K562 (cell line): ENCODE data around the gene BSDC1. TPM values are rescaled to one million over a fixed set of nuclear protein-coding genes. Genes with fewer than 3 reads are reported as not detected.

Experiments
- ARNT ChIP-seq, 2 experiments: fragments of 450-650 bp; IDR thresholded peaks; 2 replicates each; pipeline ENCODE4 v1.6.1; 2016; ENCODE audit warnings: mild to moderate bottlenecking in 1 of 2
- FOXA3 ChIP-seq, 2 experiments: fragments of 450-650 bp in 1 of 2; sonication (generic) in 1 of 2; formaldehyde crosslinking; IDR thresholded peaks in 1 of 2; conservative IDR thresholded peaks in 1 of 2; 2 replicates each; pipeline versions ENCODE4 v1.4.0 to v1.8.0; 2020 to 2022; ENCODE audit warnings: mild to moderate bottlenecking in 2 of 2, missing genetic modification reagents in 1 of 2
- HNRNPK ChIP-seq: fragments of 200-400 bp; formaldehyde crosslinking; IDR thresholded peaks from one replicate; pipeline ENCODE4 v1.6.1; 2018; ENCODE audit warnings: mild to moderate bottlenecking, low read depth, low read length; ENCODE audit not compliant: poor library complexity, severe bottlenecking
- HNRNPUL1 ChIP-seq: fragments of 200-400 bp; formaldehyde crosslinking; IDR thresholded peaks from 2 replicates; pipeline ENCODE4 v1.6.1; 2017; ENCODE audit warnings: low read length
- KLF16 ChIP-seq: IDR thresholded peaks from 2 replicates; pipeline ENCODE4 v1.6.1; 2016; ENCODE audit warnings: antibody characterized with exemption
- RBM39 ChIP-seq: fragments of 200-400 bp; formaldehyde crosslinking; optimal IDR thresholded peaks from 2 replicates; pipeline ENCODE3; 2018; ENCODE audit warnings: low read depth, low read length
- STAT5B ChIP-seq: fragments of 250-450 bp; sonication (Bioruptor Pico); IDR thresholded peaks from 2 replicates; pipeline ENCODE4 v1.8.0; 2021; ENCODE audit warnings: mild to moderate bottlenecking, inconsistent platforms
- TEAD4 ChIP-seq, 2 experiments: sonication (generic) in 1 of 2; formaldehyde crosslinking in 1 of 2; IDR thresholded peaks; 2 replicates each; pipeline versions ENCODE4 v1.6.1 to v1.8.0; 2012 to 2022; ENCODE audit warnings: borderline replicate concordance in 1 of 2, inconsistent platforms in 1 of 2, low read length in 1 of 2, mild to moderate bottlenecking in 1 of 2, missing genetic modification reagents in 1 of 2
- polyA plus RNA-seq, 8 experiments: library from polyadenylated mRNA; depleted of rRNA in 4 of 8; stranded (reverse) in 5 of 8; unstranded in 3 of 8; fragments of >200 nt; fragmentation: Nextera tagmentation in 2 of 8; fragmentation: Illumina TruSeq in 1 of 8; extraction: Ambion mirVana in 2 of 8; extraction: Trizol in 1 of 8; gene quantifications; 2 replicates each; pipeline versions ENCODE4 v1.2.1 to v1.2.3, GENCODE V29; 2011 to 2014; ENCODE audit warnings: inconsistent platforms in 1 of 8, missing spikeins in 1 of 8
- total RNA-seq, 7 experiments: library from RNA; depleted of rRNA in 6 of 7; stranded (reverse); fragments of >200 nt in 6 of 7; fragmentation: Illumina TruSeq in 2 of 7; extraction: Trizol in 2 of 7; gene quantifications; 2 replicates each; pipeline versions ENCODE4 v1.2.1 to v1.2.3, GENCODE V29; 2011 to 2021; ENCODE audit warnings: low replicate concordance in 1 of 7
- TF ChIP-seq, protein P1 (sequence below): fragments of 450-650 bp; IDR thresholded peaks from 2 replicates; pipeline ENCODE4 v1.7.0; 2016; ENCODE audit warnings: borderline replicate concordance
- TF ChIP-seq, protein P2 (sequence below): fragments of 250-450 bp; sonication (Bioruptor Pico); IDR thresholded peaks from 2 replicates; pipeline ENCODE4 v1.5.0; 2022; ENCODE audit warnings: mild to moderate bottlenecking
- TF ChIP-seq, protein P3 (sequence below): sonication (generic); formaldehyde crosslinking; IDR thresholded peaks from 2 replicates; pipeline ENCODE4 v1.8.0; 2022; ENCODE audit warnings: mild to moderate bottlenecking, missing genetic modification reagents
- TF ChIP-seq, protein P4 (sequence below): fragments of 450-650 bp; formaldehyde crosslinking; IDR thresholded peaks from 2 replicates; pipeline ENCODE4 v1.4.0; 2020; ENCODE audit warnings: mild to moderate bottlenecking
- TF ChIP-seq, protein P5 (sequence below): fragments of 200-800 bp; sonication (Bioruptor generic); IDR thresholded peaks from 2 replicates; pipeline ENCODE4 v1.6.1; 2016; ENCODE audit warnings: missing genetic modification characterization, missing compliant biosample characterization

BSDC1 gene
- total and polyA plus RNA-seq, 9 of the 15 experiments (the other 6 are each of a cell fraction or from before 2014, with no cell fraction given) = 10.2 to 96.8 (median 73.1) TPM

DNA sequence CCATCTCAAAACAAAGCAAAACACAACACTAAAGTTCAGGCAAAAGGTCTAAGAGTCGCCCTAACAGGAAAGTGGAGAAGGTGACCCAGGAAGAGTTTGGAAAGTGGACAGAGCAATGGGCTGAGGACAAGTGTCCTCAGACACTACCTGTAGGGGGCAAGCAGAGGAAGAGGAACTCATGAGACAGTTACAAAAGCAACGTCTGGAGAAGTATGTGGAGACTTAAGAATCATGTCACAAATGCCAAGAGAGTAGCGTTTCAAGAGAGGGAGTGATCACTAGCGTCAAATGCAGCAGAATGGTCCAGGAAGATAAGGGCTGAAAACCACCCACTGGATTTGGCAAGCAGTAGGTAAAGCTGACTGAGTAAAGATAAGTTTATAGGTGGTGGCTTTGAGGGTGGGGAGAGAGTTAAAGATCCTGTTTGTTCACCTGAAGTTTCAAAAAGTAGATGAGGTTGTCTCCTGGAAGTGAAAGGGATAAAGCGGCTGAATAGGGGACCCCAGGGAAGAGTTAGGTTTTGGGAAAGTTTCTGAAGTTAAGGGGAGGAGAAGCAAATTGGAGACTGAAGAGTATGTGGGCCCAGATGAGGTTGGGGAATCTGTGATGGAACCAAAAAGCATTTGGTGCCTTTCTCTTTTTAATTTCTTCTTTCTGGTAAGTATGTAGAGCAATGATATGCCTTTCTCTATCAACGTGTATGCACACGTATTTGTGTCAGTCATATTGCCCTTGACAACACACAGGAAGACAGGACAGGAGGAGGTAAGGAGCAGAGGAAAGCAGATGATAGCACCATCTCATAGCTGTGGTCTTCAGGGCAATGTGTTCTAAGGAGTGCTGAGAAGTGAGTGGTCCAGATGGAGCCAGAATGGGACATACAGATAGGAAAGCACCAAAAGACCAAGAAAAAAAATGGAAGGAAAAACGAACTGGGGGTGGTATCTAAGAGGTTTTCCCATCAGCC lies 3.1 kb downstream of the BSDC1 start (continued):
- peak; percentile 98 for TF ChIP-seq TEAD4 (IDR thresholded peaks at IDR 0.05; ENCODE audit: low read length)
- TF ChIP-seq TEAD4 (CRISPR knock-in tag; IDR thresholded peaks at IDR 0.05; ENCODE audit: borderline replicate concordance) = no peak
- no peak for TF ChIP-seq HNRNPUL1
- TF ChIP-seq, protein P1, sequence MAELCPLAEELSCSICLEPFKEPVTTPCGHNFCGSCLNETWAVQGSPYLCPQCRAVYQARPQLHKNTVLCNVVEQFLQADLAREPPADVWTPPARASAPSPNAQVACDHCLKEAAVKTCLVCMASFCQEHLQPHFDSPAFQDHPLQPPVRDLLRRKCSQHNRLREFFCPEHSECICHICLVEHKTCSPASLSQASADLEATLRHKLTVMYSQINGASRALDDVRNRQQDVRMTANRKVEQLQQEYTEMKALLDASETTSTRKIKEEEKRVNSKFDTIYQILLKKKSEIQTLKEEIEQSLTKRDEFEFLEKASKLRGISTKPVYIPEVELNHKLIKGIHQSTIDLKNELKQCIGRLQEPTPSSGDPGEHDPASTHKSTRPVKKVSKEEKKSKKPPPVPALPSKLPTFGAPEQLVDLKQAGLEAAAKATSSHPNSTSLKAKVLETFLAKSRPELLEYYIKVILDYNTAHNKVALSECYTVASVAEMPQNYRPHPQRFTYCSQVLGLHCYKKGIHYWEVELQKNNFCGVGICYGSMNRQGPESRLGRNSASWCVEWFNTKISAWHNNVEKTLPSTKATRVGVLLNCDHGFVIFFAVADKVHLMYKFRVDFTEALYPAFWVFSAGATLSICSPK = peak; percentile 82; the same call in 1 of the 2 replicates
- TF ChIP-seq RBM39 = no peak
- no peak for TF ChIP-seq STAT5B (CRISPR knock-in tag)
- TF ChIP-seq, protein P2, sequence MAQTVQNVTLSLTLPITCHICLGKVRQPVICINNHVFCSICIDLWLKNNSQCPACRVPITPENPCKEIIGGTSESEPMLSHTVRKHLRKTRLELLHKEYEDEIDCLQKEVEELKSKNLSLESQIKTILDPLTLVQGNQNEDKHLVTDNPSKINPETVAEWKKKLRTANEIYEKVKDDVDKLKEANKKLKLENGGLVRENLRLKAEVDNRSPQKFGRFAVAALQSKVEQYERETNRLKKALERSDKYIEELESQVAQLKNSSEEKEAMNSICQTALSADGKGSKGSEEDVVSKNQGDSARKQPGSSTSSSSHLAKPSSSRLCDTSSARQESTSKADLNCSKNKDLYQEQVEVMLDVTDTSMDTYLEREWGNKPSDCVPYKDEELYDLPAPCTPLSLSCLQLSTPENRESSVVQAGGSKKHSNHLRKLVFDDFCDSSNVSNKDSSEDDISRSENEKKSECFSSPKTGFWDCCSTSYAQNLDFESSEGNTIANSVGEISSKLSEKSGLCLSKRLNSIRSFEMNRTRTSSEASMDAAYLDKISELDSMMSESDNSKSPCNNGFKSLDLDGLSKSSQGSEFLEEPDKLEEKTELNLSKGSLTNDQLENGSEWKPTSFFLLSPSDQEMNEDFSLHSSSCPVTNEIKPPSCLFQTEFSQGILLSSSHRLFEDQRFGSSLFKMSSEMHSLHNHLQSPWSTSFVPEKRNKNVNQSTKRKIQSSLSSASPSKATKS (CRISPR knock-in tag) = no peak
- TF ChIP-seq HNRNPK = no peak
- TF ChIP-seq, protein P3, sequence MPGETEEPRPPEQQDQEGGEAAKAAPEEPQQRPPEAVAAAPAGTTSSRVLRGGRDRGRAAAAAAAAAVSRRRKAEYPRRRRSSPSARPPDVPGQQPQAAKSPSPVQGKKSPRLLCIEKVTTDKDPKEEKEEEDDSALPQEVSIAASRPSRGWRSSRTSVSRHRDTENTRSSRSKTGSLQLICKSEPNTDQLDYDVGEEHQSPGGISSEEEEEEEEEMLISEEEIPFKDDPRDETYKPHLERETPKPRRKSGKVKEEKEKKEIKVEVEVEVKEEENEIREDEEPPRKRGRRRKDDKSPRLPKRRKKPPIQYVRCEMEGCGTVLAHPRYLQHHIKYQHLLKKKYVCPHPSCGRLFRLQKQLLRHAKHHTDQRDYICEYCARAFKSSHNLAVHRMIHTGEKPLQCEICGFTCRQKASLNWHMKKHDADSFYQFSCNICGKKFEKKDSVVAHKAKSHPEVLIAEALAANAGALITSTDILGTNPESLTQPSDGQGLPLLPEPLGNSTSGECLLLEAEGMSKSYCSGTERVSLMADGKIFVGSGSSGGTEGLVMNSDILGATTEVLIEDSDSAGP (CRISPR knock-in tag) = no peak
- peak; percentile 98 for TF ChIP-seq KLF16
- TF ChIP-seq FOXA3 (CRISPR knock-in tag; conservative IDR thresholded peaks at IDR 0.05 in 1 of 2, IDR thresholded peaks at IDR 0.05 in 1 of 2) = peak; percentile 39 to 80; a peak in 3 of 4 replicates
- TF ChIP-seq, protein P4, sequence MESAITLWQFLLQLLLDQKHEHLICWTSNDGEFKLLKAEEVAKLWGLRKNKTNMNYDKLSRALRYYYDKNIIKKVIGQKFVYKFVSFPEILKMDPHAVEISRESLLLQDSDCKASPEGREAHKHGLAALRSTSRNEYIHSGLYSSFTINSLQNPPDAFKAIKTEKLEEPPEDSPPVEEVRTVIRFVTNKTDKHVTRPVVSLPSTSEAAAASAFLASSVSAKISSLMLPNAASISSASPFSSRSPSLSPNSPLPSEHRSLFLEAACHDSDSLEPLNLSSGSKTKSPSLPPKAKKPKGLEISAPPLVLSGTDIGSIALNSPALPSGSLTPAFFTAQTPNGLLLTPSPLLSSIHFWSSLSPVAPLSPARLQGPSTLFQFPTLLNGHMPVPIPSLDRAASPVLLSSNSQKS = no peak
- peak; percentile 97 to 98 for TF ChIP-seq ARNT (IDR thresholded peaks at IDR 0.05)
- TF ChIP-seq, protein P5, sequence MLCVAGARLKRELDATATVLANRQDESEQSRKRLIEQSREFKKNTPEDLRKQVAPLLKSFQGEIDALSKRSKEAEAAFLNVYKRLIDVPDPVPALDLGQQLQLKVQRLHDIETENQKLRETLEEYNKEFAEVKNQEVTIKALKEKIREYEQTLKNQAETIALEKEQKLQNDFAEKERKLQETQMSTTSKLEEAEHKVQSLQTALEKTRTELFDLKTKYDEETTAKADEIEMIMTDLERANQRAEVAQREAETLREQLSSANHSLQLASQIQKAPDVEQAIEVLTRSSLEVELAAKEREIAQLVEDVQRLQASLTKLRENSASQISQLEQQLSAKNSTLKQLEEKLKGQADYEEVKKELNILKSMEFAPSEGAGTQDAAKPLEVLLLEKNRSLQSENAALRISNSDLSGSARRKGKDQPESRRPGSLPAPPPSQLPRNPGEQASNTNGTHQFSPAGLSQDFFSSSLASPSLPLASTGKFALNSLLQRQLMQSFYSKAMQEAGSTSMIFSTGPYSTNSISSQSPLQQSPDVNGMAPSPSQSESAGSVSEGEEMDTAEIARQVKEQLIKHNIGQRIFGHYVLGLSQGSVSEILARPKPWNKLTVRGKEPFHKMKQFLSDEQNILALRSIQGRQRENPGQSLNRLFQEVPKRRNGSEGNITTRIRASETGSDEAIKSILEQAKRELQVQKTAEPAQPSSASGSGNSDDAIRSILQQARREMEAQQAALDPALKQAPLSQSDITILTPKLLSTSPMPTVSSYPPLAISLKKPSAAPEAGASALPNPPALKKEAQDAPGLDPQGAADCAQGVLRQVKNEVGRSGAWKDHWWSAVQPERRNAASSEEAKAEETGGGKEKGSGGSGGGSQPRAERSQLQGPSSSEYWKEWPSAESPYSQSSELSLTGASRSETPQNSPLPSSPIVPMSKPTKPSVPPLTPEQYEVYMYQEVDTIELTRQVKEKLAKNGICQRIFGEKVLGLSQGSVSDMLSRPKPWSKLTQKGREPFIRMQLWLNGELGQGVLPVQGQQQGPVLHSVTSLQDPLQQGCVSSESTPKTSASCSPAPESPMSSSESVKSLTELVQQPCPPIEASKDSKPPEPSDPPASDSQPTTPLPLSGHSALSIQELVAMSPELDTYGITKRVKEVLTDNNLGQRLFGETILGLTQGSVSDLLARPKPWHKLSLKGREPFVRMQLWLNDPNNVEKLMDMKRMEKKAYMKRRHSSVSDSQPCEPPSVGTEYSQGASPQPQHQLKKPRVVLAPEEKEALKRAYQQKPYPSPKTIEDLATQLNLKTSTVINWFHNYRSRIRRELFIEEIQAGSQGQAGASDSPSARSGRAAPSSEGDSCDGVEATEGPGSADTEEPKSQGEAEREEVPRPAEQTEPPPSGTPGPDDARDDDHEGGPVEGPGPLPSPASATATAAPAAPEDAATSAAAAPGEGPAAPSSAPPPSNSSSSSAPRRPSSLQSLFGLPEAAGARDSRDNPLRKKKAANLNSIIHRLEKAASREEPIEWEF = no peak
